Spleen (tissue), 11 donors: Measurements from ENCODE around the gene SLC7A14. TPM values are rescaled to one million over a fixed set of nuclear protein-coding genes. Genes with fewer than 3 reads are reported as not detected.

Source experiments
- DNase-seq: peaks from one replicate; pipeline ENCODE4 v3.0.0-alpha.2; 2020
- H3K27ac ChIP-seq, 8 donors: fragments of 200-600 bp; sonication (generic) in 7 of 8; 1 replicate in 4 of 8; 2 replicates in 4 of 8; pipeline versions ENCODE4 v1.5.0 to v1.8.0; 2016 to 2021; ENCODE audit warnings: inconsistent platforms in 4 of 8, mild to moderate bottlenecking in 4 of 8, moderate library complexity in 1 of 8
- H3K27me3 ChIP-seq, 7 donors: fragments of 200-600 bp; sonication (generic) in 6 of 7; replicated peaks in 1 of 7; 1 replicate in 4 of 7; 2 replicates in 3 of 7; pipeline versions ENCODE4 v1.5.0 to v1.8.0; 2016 to 2021; ENCODE audit warnings: inconsistent platforms in 3 of 7, mild to moderate bottlenecking in 1 of 7
- H3K36me3 ChIP-seq, 6 donors: fragments of 200-600 bp; sonication (generic) in 5 of 6; 1 replicate in 4 of 6; 2 replicates in 2 of 6; pipeline versions ENCODE4 v1.5.0 to v1.8.0; 2016 to 2021; ENCODE audit warnings: inconsistent platforms in 2 of 6
- H3K4me1 ChIP-seq, 6 donors: fragments of 200-600 bp; sonication (generic) in 5 of 6; 1 replicate in 3 of 6; 2 replicates in 3 of 6; pipeline versions ENCODE4 v1.5.0 to v1.8.0; 2016 to 2021; ENCODE audit warnings: inconsistent platforms in 3 of 6
- H3K4me3 ChIP-seq, 8 donors: fragments of 200-600 bp; sonication (generic) in 7 of 8; 1 replicate in 4 of 8; 2 replicates in 4 of 8; pipeline versions ENCODE4 v1.5.0 to v1.8.0; 2016 to 2021; ENCODE audit warnings: inconsistent platforms in 4 of 8, mild to moderate bottlenecking in 4 of 8, moderate library complexity in 2 of 8
- H3K9me3 ChIP-seq, 8 donors: fragments of 200-600 bp; sonication (generic) in 7 of 8; 1 replicate in 4 of 8; 2 replicates in 4 of 8; pipeline versions ENCODE4 v1.5.0 to v1.8.0; 2016 to 2021; ENCODE audit warnings: inconsistent platforms in 4 of 8
- CTCF ChIP-seq, 11 experiments: fragments of 200-600 bp in 7 of 11; fragments of 450-650 bp in 4 of 11; sonication (generic) in 4 of 11; IDR thresholded peaks in 8 of 11; conservative IDR thresholded peaks in 3 of 11; 1 replicate in 7 of 11; 2 replicates in 4 of 11; pipeline versions ENCODE4 v1.4.0 to v1.8.0; 2016 to 2021; ENCODE audit warnings: antibody characterized with exemption in 11 of 11, inconsistent platforms in 4 of 11, mild to moderate bottlenecking in 1 of 11
- POLR2A ChIP-seq, 3 donors: fragments of 450-650 bp; IDR thresholded peaks; one replicate each; pipeline ENCODE4 v1.5.1; 2017; ENCODE audit warnings: antibody characterized with exemption in 3 of 3, mild to moderate bottlenecking in 1 of 3
- POLR2AphosphoS5 ChIP-seq, 3 donors: sonication (generic); formaldehyde crosslinking; IDR thresholded peaks; one replicate each; pipeline ENCODE4 v1.5.1; 2017; ENCODE audit warnings: antibody characterized with exemption in 3 of 3
- WGBS, 5 donors: extraction: QIAGEN DNeasy Blood & Tissue Kit in 3 of 5; methylation state at CpG; one replicate each; pipeline versions ENCODE4 v1.1.5 to v1.1.7; 2013 to 2018; 5-methylcytosine and 5-hydroxymethylcytosine counted together
- intact Hi-C: fragments of 100-400 bp; cut with DNase I; formaldehyde crosslinking; loops from one replicate; pipeline ENCODE4 v1.15.0; 2023; ENCODE audit warnings: low total_unique reads
- polyA plus RNA-seq, 3 donors: library from polyadenylated mRNA; stranded (reverse); fragments of 200-250 nt; gene quantifications; one replicate each; pipeline ENCODE4 v1.2.1, GENCODE V29; 2013
- total RNA-seq, 7 donors: library from RNA; depleted of rRNA in 3 of 7; stranded (reverse); fragments of >200 nt in 3 of 7; fragmentation: NEBNext Ultra II Directional in 4 of 7; extraction: Animal tissue kit (Norgen Biotek cat#: 25700) in 4 of 7; gene quantifications; one replicate each; pipeline versions ENCODE4 v1.1.0 to v1.2.1, GENCODE V29; 2016 to 2021
- donor health status: healthy with polysubstance abuse.
- donor health status: DM: no; HTN: no; CAD: no; lungs with moderate emphysema.
- donor health status: DM: no; HTN: no; CAD: no.
- donor health status: Bipolar disorder and iron deficiency.
- donor health status: healthy.
- donor health status: DM: no; HTN: no; CAD: no.
- donor health status: DM: yes; HTN: yes; CAD: no.

SLC7A14 gene
- total and polyA plus RNA-seq, 10 donors = under 0.01 TPM; not detected in 9

GRCh38 chr3:170425491-170426239 lies 160.2 kb downstream of the SLC7A14 start:
- intact Hi-C loops = no loop called here
- no peaks in the 10 kb centered on the region for H3K9me3 ChIP-seq
- H3K27ac ChIP-seq = peak overlapping the region in 3 of 8 donors; percentile 1 to 24 (median 14)
- H3K4me1 ChIP-seq = peaks cover 0 to 27% (median 8%) of the 10 kb centered on the region in 6 donors
- TF ChIP-seq POLR2AphosphoS5 (IDR thresholded peaks at IDR 0.05) = no peak
- no peak for TF ChIP-seq CTCF (IDR thresholded peaks at IDR 0.05 in 8 of 11, conservative IDR thresholded peaks at IDR 0.05 in 3 of 11)
- no peak for TF ChIP-seq POLR2A (IDR thresholded peaks at IDR 0.05)
- no peaks in the 10 kb centered on the region for H3K36me3 ChIP-seq
- WGBS, 5 donors = 67 to 77% (median 74%) methylated on average over 11 of the region's 11 CpGs
- peaks cover 0 to 5% (median 0%) of the 10 kb centered on the region in 7 donors for H3K27me3 ChIP-seq
- H3K4me3 ChIP-seq = no peak overlapping the region
- peak; percentile 60 for DNase-seq

DNA sequence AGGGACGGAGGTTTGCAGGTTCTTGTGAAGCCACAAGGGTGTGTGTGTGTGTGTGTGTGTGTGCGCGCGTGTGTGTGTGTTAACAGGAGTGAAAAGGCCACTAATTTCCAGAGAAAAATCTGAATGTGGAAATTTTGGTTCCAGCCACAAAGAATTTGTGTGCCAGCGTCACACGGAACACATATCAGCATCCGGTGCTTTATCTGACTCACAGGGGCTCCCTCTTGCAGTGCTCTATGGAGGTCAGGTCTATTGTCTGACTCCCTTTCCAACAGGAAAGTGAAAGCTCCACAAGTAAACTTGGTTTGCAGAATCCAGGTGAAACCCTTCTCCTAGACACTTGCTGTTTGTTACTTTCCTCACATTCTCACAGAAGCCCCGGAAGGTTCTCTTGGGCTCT lies 161.0 kb downstream of the SLC7A14 start:
- no peak for TF ChIP-seq CTCF (IDR thresholded peaks at IDR 0.05 in 8 of 11, conservative IDR thresholded peaks at IDR 0.05 in 3 of 11)
- TF ChIP-seq POLR2A (IDR thresholded peaks at IDR 0.05) = no peak
- no peak for TF ChIP-seq POLR2AphosphoS5 (IDR thresholded peaks at IDR 0.05)
- DNase-seq = no peak
- Histone ChIP-seq H3K9me3 (no peaks in the 10 kb centered on the region), H3K27me3 (peaks cover 0 to 13% (median 2%) of the 10 kb centered on the region in 7 donors), H3K4me3 (no peak overlapping the region), H3K27ac (peak overlapping the region in 1 of 8 donors; percentile 24), H3K4me1 (peaks cover under 1 to 34% (median 14%) of the 10 kb centered on the region in 6 donors), H3K36me3 (no peaks in the 10 kb centered on the region)
- 73 to 80% (median 76%) methylated on average over 8 of the region's 8 CpGs for WGBS, 5 donors
- intact Hi-C loops = no loop called here

DNA sequence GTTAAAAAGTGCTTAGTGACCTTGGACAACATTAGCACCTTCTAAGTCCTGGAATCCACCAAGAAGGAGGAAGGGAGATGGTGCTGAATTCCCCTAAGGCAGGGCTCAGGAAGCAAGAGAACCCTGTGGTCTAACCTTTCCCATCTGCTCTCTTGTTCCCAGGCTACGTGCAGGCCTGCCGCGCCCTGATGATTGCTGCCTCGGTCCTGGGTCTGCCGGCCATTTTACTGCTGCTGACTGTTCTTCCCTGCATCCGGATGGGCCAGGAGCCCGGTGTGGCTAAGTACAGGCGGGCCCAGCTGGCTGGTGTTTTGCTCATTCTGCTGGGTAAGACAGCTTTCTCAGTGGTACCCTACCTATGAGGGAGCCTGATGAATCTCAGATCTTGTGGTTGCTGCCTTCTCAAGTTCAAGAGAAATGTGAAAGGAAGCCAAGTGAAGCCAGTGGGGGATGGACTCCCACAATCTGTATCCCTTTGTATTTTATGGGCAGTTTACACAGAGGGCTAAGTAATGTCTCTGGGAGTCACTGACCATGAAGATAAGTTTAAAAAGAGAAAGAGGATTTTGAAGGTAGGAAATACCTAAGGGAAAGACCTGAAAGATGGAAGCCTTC lies 162.8 kb downstream of the SLC7A14 start:
- TF ChIP-seq CTCF (IDR thresholded peaks at IDR 0.05 in 8 of 11, conservative IDR thresholded peaks at IDR 0.05 in 3 of 11) (no peak), POLR2A (IDR thresholded peaks at IDR 0.05) (no peak), POLR2AphosphoS5 (IDR thresholded peaks at IDR 0.05) (no peak)
- no peak for DNase-seq
- Histone ChIP-seq H3K27me3 (peaks cover 0 to 30% (median 20%) of the 10 kb centered on the region in 7 donors), H3K27ac (no peak overlapping the region), H3K36me3 (no peaks in the 10 kb centered on the region), H3K4me3 (no peak overlapping the region), H3K9me3 (no peaks in the 10 kb centered on the region), H3K4me1 (peaks cover 7 to 52% (median 28%) of the 10 kb centered on the region in 6 donors)
- intact Hi-C loops = no loop called here
- WGBS, 5 donors = 90 to 98% (median 93%) methylated on average over 8 of the region's 8 CpGs

DNA sequence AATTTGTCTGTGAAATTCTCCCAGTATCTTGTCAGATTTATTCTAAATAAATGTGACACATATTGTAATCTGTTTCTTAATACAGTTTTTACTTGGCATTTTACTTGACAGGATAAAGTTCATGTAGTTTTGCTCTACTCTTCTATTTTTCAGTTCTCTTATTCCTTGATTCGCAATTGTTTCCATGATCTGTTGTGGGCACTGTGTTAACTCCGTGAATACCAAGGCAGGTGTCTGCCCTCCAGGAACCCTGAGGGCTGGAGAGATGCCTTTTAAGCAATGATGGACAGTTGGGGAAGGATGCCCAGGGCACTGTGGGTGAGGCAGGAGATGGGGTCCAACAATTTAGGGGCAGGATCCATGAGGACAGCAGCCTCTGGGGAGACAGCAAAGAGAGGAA lies 164.1 kb downstream of the SLC7A14 start:
- no peaks in the 10 kb centered on the region for H3K36me3 ChIP-seq
- DNase-seq = no peak
- peaks cover 0 to 37% (median 23%) of the 10 kb centered on the region in 7 donors for H3K27me3 ChIP-seq
- H3K27ac ChIP-seq = peak overlapping the region; percentile 29 to 80 (median 69)
- TF ChIP-seq POLR2AphosphoS5 (IDR thresholded peaks at IDR 0.05) (no peak), CTCF (IDR thresholded peaks at IDR 0.05 in 8 of 11, conservative IDR thresholded peaks at IDR 0.05 in 3 of 11) (no peak), POLR2A (IDR thresholded peaks at IDR 0.05) (no peak)
- H3K4me1 ChIP-seq = peaks cover 7 to 54% (median 29%) of the 10 kb centered on the region in 6 donors
- no peaks in the 10 kb centered on the region for H3K9me3 ChIP-seq
- intact Hi-C loops = no loop called here
- H3K4me3 ChIP-seq = peak overlapping the region in 1 of 8 donors; percentile 15
- 71 to 86% (median 80%) methylated on average over 2 of the region's 2 CpGs for WGBS, 5 donors
